Mesodermal cell (in vitro differentiated cells): ENCODE results near the gene POLE.

Experiments used
- H3K27ac ChIP-seq: 2 replicates; pipeline ENCODE4 v1.7.0; 2013; ENCODE audit warnings: mild to moderate bottlenecking, low read depth, low read length, moderate library complexity; ENCODE audit not compliant: severe bottlenecking
- H3K36me3 ChIP-seq: 2 replicates; pipeline ENCODE4 v1.7.1; 2013; ENCODE audit warnings: mild to moderate bottlenecking, low read length, moderate library complexity; ENCODE audit not compliant: control insufficient read depth, insufficient read depth
- H3K4me1 ChIP-seq: one replicate; pipeline ENCODE4 v1.7.1; 2013; ENCODE audit warnings: mild to moderate bottlenecking, low read length; ENCODE audit not compliant: insufficient read depth, control insufficient read depth, poor library complexity, severe bottlenecking
- H3K4me3 ChIP-seq: 2 replicates; pipeline ENCODE4 v1.7.0; 2013; ENCODE audit warnings: low read length, control low read depth, mild to moderate bottlenecking; ENCODE audit not compliant: insufficient read depth, poor library complexity, severe bottlenecking; ENCODE audit errors: extremely low read depth
- H3K9me3 ChIP-seq: 2 replicates; pipeline ENCODE4 v1.7.1; 2013; ENCODE audit warnings: mild to moderate bottlenecking, low read length, moderate library complexity; ENCODE audit not compliant: control insufficient read depth
- WGBS, 2 experiments: methylation state at CpG; one replicate each; pipeline ENCODE4 v1.1.5; 2013; ENCODE audit warnings: missing lambda C conversion rate in 2 of 2; ENCODE audit not compliant: insufficient coverage in 2 of 2; 5-methylcytosine and 5-hydroxymethylcytosine counted together

POLE gene

GRCh38 chr12:132717011-132717410 is 29.9 kb upstream of the POLE start:
- H3K4me3 ChIP-seq = no peak overlapping the region

GRCh38 chr12:132716356-132716755 is 29.2 kb upstream of the POLE start:
- Histone ChIP-seq H3K36me3 (peaks cover 70% of the 10 kb centered on the region), H3K4me1 (no peaks in the 10 kb centered on the region), H3K9me3 (no peaks in the 10 kb centered on the region), H3K27ac (no peak overlapping the region), H3K4me3 (no peak overlapping the region)
- WGBS, 2 experiments = 84 to 89% methylated on average over 10 of the region's 11 CpGs

More at GRCh38 chr12:132717011-132717410, 29.9 kb upstream of the POLE start:
- Histone ChIP-seq H3K36me3 (peaks cover 76% of the 10 kb centered on the region), H3K4me1 (no peaks in the 10 kb centered on the region), H3K9me3 (no peaks in the 10 kb centered on the region), H3K27ac (no peak overlapping the region)
- WGBS, 2 experiments = 86 to 93% methylated on average over 8 to 11 of the region's 17 CpGs

GRCh38 chr12:132715874-132716273 is 28.7 kb upstream of the POLE start:
- 89% methylated on average over 8 to 9 of the region's 9 CpGs for WGBS, 2 experiments

GRCh38 chr12:132713123-132713522 is 26.0 kb upstream of the POLE start:
- 100% methylated on average over 2 of the region's 2 CpGs for WGBS, 2 experiments
- Histone ChIP-seq H3K4me1 (no peaks in the 10 kb centered on the region), H3K27ac (no peak overlapping the region), H3K4me3 (no peak overlapping the region), H3K9me3 (no peaks in the 10 kb centered on the region), H3K36me3 (peaks cover 46% of the 10 kb centered on the region)

More at GRCh38 chr12:132715874-132716273, 28.7 kb upstream of the POLE start:
- peaks cover 65% of the 10 kb centered on the region for H3K36me3 ChIP-seq
- H3K27ac ChIP-seq = no peak overlapping the region
- H3K4me3 ChIP-seq = no peak overlapping the region
- no peaks in the 10 kb centered on the region for H3K9me3 ChIP-seq
- H3K4me1 ChIP-seq = no peaks in the 10 kb centered on the region

- WGBS, 2 experiments = 5% methylated on average over 48 to 50 of the region's 59 CpGs
- peaks cover 33% of the 10 kb centered on the region for H3K36me3 ChIP-seq
- peak overlapping the region; percentile 75 for H3K4me3 ChIP-seq
- no peak overlapping the region for H3K27ac ChIP-seq
- no peaks in the 10 kb centered on the region for H3K4me1 ChIP-seq
- H3K9me3 ChIP-seq = no peaks in the 10 kb centered on the region
These were observed 24.1 kb upstream of the POLE start for GRCh38 chr12:132711080-132711843.

- peak within 1 kb of the TSS; percentile 75 for H3K4me3 ChIP-seq
- WGBS, 2 experiments = 0% methylated on average over 78 to 84 of the region's 94 CpGs
- H3K9me3 ChIP-seq = no peaks in the 10 kb centered on the region
- peaks cover 31% of the 10 kb centered on the region for H3K36me3 ChIP-seq
- H3K4me1 ChIP-seq = no peaks in the 10 kb centered on the region
- H3K27ac ChIP-seq = peak within 1 kb of the TSS; percentile 60
These were observed 23.4 kb upstream of the POLE start, which contains the start of gene PGAM5 for GRCh38 chr12:132710405-132711079. PGAM5 (plus strand) TSS chr12:132710842; CDS start chr12:132710877, 35 bp downstream.

- H3K4me1 ChIP-seq = no peaks in the 10 kb centered on the region
- peaks cover 29% of the 10 kb centered on the region for H3K36me3 ChIP-seq
- peak overlapping the region; percentile 75 for H3K4me3 ChIP-seq
- 5 to 8% methylated on average over 24 to 26 of the region's 26 CpGs for WGBS, 2 experiments
- H3K27ac ChIP-seq = peak overlapping the region; percentile 60
- H3K9me3 ChIP-seq = no peaks in the 10 kb centered on the region
These were observed 22.9 kb upstream of the POLE start for GRCh38 chr12:132710043-132710404.

- Histone ChIP-seq H3K4me1 (peaks cover 5% of the 10 kb centered on the region), H3K27ac (no peak overlapping the region), H3K4me3 (no peak overlapping the region), H3K36me3 (peaks cover 27% of the 10 kb centered on the region), H3K9me3 (no peaks in the 10 kb centered on the region)
- 100% methylated on average over 1 of the region's 2 CpGs for WGBS, 2 experiments
These were observed 21.0 kb upstream of the POLE start for GRCh38 chr12:132708150-132708549.

GRCh38 chr12:132707241-132707640 is 20.1 kb upstream of the POLE start:
- no peak overlapping the region for H3K27ac ChIP-seq
- WGBS, 2 experiments = 93 to 98% methylated on average over 5 to 6 of the region's 6 CpGs
- no peaks in the 10 kb centered on the region for H3K9me3 ChIP-seq
- peaks cover 25% of the 10 kb centered on the region for H3K36me3 ChIP-seq
- no peak overlapping the region for H3K4me3 ChIP-seq
- H3K4me1 ChIP-seq = peaks cover 5% of the 10 kb centered on the region

- H3K4me3 ChIP-seq = no peak overlapping the region
- H3K27ac ChIP-seq = no peak overlapping the region
- peaks cover 5% of the 10 kb centered on the region for H3K4me1 ChIP-seq
- peaks cover 50% of the 10 kb centered on the region for H3K36me3 ChIP-seq
- 93 to 96% methylated on average over 9 of the region's 9 CpGs for WGBS, 2 experiments
- no peaks in the 10 kb centered on the region for H3K9me3 ChIP-seq
These were observed 16.5 kb upstream of the POLE start for GRCh38 chr12:132703641-132704040.

GRCh38 chr12:132702640-132703039 is 15.5 kb upstream of the POLE start:
- H3K27ac ChIP-seq = no peak overlapping the region
- peaks cover 5% of the 10 kb centered on the region for H3K4me1 ChIP-seq
- peaks cover 46% of the 10 kb centered on the region for H3K36me3 ChIP-seq
- H3K9me3 ChIP-seq = no peaks in the 10 kb centered on the region
- H3K4me3 ChIP-seq = no peak overlapping the region
- 80 to 100% methylated on average over 1 of the region's 4 CpGs for WGBS, 2 experiments
